SH-SY5Y (cell line): ENCODE results near the gene SEPTIN1.

Experiments used
- GATA2 ChIP-seq: IDR thresholded peaks from 2 replicates; pipeline ENCODE4 v1.6.1; 2011; ENCODE audit warnings: mild to moderate bottlenecking, low read depth, low read length
- GATA3 ChIP-seq: IDR thresholded peaks from 2 replicates; pipeline ENCODE4 v1.6.1; 2011; ENCODE audit warnings: low read depth, mild to moderate bottlenecking, low read length, moderate library complexity

DNA sequence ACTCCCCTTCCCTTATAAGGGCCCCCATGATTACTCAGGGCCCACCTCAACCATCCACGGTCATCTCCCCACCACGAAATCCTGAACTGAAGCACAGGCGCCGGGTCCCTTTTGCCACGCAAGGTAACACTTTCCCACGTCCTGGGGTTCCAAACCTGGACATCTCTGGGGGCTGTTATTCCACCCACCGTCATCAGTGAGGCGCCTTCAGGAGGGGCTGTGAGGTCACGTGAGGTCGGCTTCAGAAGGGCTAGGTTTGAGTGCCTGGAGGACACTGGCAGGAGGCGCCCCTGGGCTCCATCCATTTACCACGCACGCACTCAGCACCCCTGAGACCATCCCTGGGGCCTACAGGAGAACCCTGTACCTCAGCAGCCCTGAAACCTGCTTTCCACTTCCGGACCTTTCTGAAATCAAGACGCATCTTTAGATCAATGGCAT is 31.3 kb downstream of the SEPTIN1 start:
- TF ChIP-seq GATA2, result no peak
- no peak for TF ChIP-seq GATA3
